Stimulated activated naive CD4-positive, alpha-beta T cell (primary cell): ENCODE data around the gene UTRN.
A peak's percentile ranks its signal among the peaks of the same experiment; 100 is the strongest.

ENCODE experiments used
- DNase-seq, 6 experiments: peaks; one replicate each; lab custom pipeline; 2025; lab: John Stamatoyannopoulos, UW

Gene UTRN

GRCh38 chr6:144283646-144284477 lies 1.3 kb upstream of the UTRN start:
- DNase-seq = peak in 1 of 6 experiments; percentile 17

GRCh38 chr6:144284478-144284782 lies 705 bp upstream of the UTRN start:
- DNase-seq = no peak

- peak in 1 of 6 experiments; percentile 23 for DNase-seq
These were observed 338 bp downstream of the UTRN start for GRCh38 chr6:144285548-144285797.

GRCh38 chr6:144285798-144286502 lies 815 bp downstream of the UTRN start:
- DNase-seq = peak in 3 of 6 experiments; percentile 10 to 44 (median 23)

GRCh38 chr6:144286503-144287393 lies 1.6 kb downstream of the UTRN start:
- peak in 2 of 6 experiments; percentile 9 to 33 for DNase-seq

- no peak for DNase-seq
These were observed 3.9 kb downstream of the UTRN start for GRCh38 chr6:144289006-144289405.

- DNase-seq = no peak
These were observed 7.2 kb downstream of the UTRN start for GRCh38 chr6:144292372-144292771.

GRCh38 chr6:144294016-144294415 lies 8.9 kb downstream of the UTRN start:
- DNase-seq = no peak

GRCh38 chr6:144295211-144295610 lies 10.1 kb downstream of the UTRN start:
- no peak for DNase-seq

- no peak for DNase-seq
These were observed 11.0 kb downstream of the UTRN start for GRCh38 chr6:144295981-144296767.

GRCh38 chr6:144296973-144297372 lies 11.8 kb downstream of the UTRN start:
- no peak for DNase-seq

- no peak for DNase-seq
These were observed 12.5 kb downstream of the UTRN start for GRCh38 chr6:144297511-144298100.

GRCh38 chr6:144298194-144298593 lies 13.1 kb downstream of the UTRN start:
- DNase-seq = no peak

- no peak for DNase-seq
These were observed 13.8 kb downstream of the UTRN start for GRCh38 chr6:144298916-144299315.

GRCh38 chr6:144302701-144303372 lies 17.7 kb downstream of the UTRN start:
- DNase-seq = no peak

- no peak for DNase-seq
These were observed 19.2 kb downstream of the UTRN start for GRCh38 chr6:144304223-144304848.

GRCh38 chr6:144305567-144305966 lies 20.4 kb downstream of the UTRN start:
- no peak for DNase-seq

GRCh38 chr6:144305985-144306384 lies 20.9 kb downstream of the UTRN start:
- DNase-seq = no peak

- DNase-seq = no peak
These were observed 22.7 kb downstream of the UTRN start for GRCh38 chr6:144307880-144308279.

GRCh38 chr6:144310765-144311164 lies 25.6 kb downstream of the UTRN start:
- DNase-seq = no peak
